PC-3 (cell line): ENCODE data around the gene NPW. TPM values are rescaled to one million over a fixed set of nuclear protein-coding genes. Genes with fewer than 3 reads are reported as not detected.

Experiments
- ATAC-seq: fragments of 200-7000 bp; cut with Tn5 transposase; 2 replicates; pipeline ENCODE4 v1.9.1; 2020; ENCODE audit warnings: mild to moderate bottlenecking, moderate library complexity
- BruUV-seq: library from RNA; stranded (reverse); fragments of 400-500 nt; replicated peaks from 2 replicates; lab custom pipeline; 2021; lab: Mats Ljungman, UMichigan
- CTCF ChIA-PET: fragments of 300-600 bp; sonication (Branson Sonifier 250); formaldehyde crosslinking; loops from one replicate; lab custom pipeline; 2022; ENCODE audit warnings: antibody characterized with exemption; lab: Charles Lee
- POLR2A ChIA-PET: fragments of 300-600 bp; sonication (Branson Sonifier 250); formaldehyde crosslinking; loops from one replicate; lab custom pipeline; 2022; ENCODE audit warnings: antibody characterized with exemption; ENCODE audit not compliant: unreplicated experiment; lab: Charles Lee
- DNase-seq: peaks from one replicate; pipeline ENCODE4 v3.0.0-alpha.2; 2015
- H2AFZ ChIP-seq: fragments of 300-600 bp; sonication (generic); 2 replicates; pipeline ENCODE4 v1.6.0; 2016; ENCODE audit warnings: antibody characterized with exemption, low read length
- H3F3A ChIP-seq: fragments of 300-600 bp; sonication (generic); one replicate; pipeline ENCODE4 v1.6.0; 2017; ENCODE audit warnings: antibody characterized with exemption, low read length, control low read depth, mild to moderate bottlenecking; ENCODE audit not compliant: unreplicated experiment
- H3K27ac ChIP-seq: fragments of 300-600 bp; sonication (generic); 2 replicates; pipeline ENCODE4 v1.5.1; 2016; ENCODE audit warnings: mild to moderate bottlenecking, low read length
- H3K27me3 ChIP-seq: fragments of 300-600 bp; sonication (generic); 2 replicates; pipeline ENCODE4 v1.6.1; 2016; ENCODE audit warnings: low read length, mixed read lengths
- H3K36me3 ChIP-seq: fragments of 300-600 bp; sonication (generic); 2 replicates; pipeline ENCODE4 v1.6.1; 2016; ENCODE audit warnings: low read depth, mixed run types, low read length, mixed read lengths
- H3K4me1 ChIP-seq: fragments of 300-600 bp; sonication (generic); 2 replicates; pipeline ENCODE4 v1.5.1; 2016; ENCODE audit warnings: low read length; ENCODE audit not compliant: insufficient read depth
- H3K4me2 ChIP-seq: fragments of 300-600 bp; sonication (generic); 2 replicates; pipeline ENCODE4 v1.6.0; 2016; ENCODE audit warnings: low read length
- H3K4me3 ChIP-seq: fragments of 300-600 bp; sonication (generic); 2 replicates; pipeline ENCODE4 v1.5.1; 2016; ENCODE audit warnings: mild to moderate bottlenecking, low read length, mixed read lengths
- H3K79me2 ChIP-seq: fragments of 300-600 bp; sonication (generic); 2 replicates; pipeline ENCODE4 v1.6.1; 2017; ENCODE audit warnings: low read length, mixed read lengths
- H3K9ac ChIP-seq: fragments of 300-600 bp; sonication (generic); 2 replicates; pipeline ENCODE4 v1.6.0; 2016; ENCODE audit warnings: mild to moderate bottlenecking, low read length
- H3K9me2 ChIP-seq: fragments of 300-600 bp; sonication (generic); replicated peaks from 2 replicates; pipeline ENCODE4 v1.6.1; 2016; ENCODE audit warnings: mixed run types, low read length, mixed read lengths
- H3K9me3 ChIP-seq: fragments of 300-600 bp; sonication (generic); 2 replicates; pipeline ENCODE4 v1.6.1; 2016; ENCODE audit warnings: low read length, mixed read lengths
- H4K20me1 ChIP-seq: fragments of 300-600 bp; sonication (generic); 2 replicates; pipeline ENCODE4 v1.6.1; 2016; ENCODE audit warnings: low read length, mixed read lengths
- EZH2 ChIP-seq: fragments of 300-600 bp; sonication (generic); IDR thresholded peaks from one replicate; pipeline ENCODE4 v1.6.1; 2017; ENCODE audit warnings: antibody characterized with exemption, mild to moderate bottlenecking, low read length; ENCODE audit not compliant: unreplicated experiment
- EZH2phosphoT487 ChIP-seq: fragments of 300-600 bp; sonication (generic); IDR thresholded peaks from 2 replicates; pipeline ENCODE4 v1.6.1; 2018; ENCODE audit warnings: mild to moderate bottlenecking, antibody characterized with exemption, low read length, borderline replicate concordance
- intact Hi-C: fragments of 100-400 bp; cut with micrococcal nuclease; formaldehyde crosslinking; loops from 2 replicates; pipeline ENCODE4 v1.9.0; 2023
- total RNA-seq: library from RNA; depleted of rRNA; stranded (reverse); fragments of >200 nt; gene quantifications from 2 replicates; pipeline ENCODE4 v1.2.3, GENCODE V29; 2014
- TF ChIP-seq, protein P1 (sequence below): fragments of 300-600 bp; sonication (generic); conservative IDR thresholded peaks from 2 replicates; pipeline ENCODE4 v1.5.1; 2017; ENCODE audit warnings: antibody characterized with exemption, low read depth, mild to moderate bottlenecking, low read length

The NPW gene
- total RNA-seq, 1 experiment from 2014 or later = 3.8 TPM

DNA sequence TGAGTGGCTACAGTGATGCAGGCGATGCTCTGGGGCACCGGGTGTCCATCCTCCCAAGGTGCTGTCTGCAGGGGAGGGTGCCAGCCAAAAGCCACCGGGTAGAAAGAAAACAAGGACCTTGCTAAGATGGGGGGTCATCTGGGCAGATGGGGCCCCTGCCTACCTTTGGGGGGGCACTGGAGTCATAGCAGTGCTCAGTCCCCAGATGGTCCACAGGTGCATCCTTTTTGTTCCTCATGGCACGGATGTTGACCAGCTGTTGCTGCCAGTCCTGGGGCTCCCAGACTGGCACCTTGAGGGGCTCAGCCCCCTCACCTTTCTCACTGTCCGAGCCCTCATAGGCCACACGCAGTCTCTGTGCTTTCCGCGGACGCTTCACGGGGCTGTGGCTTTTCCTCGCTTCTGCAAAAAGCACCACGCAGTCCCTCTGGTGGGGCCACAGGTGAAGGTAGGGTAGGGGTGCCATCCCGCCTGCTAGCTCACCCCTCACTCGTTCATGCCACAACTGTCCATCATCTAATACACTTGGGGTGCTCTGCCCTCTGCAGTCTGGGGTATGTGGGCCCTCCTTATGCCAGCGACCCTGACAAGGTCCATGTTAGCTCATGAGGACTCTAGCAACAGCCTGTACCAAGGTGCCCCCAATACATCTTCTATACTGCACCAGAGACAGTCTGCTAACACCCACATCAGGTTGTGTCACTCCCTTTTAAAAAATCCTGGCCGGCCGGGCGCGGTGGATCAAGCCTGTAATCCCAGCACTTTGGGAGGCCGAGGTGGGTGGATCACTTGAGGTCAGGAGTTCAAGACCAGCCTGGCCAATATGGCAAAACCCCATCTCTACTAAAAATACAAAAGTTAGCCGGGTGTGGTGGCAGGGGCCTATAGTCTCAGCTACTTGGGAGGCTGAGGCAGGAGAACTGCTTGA lies 26.6 kb downstream of the NPW start:
- peak overlapping the region; percentile 71 for H3K27ac ChIP-seq
- H3K4me3 ChIP-seq = peak overlapping the region; percentile 94
- BruUV-seq = TSS peak; percentile 50
- ChIA-PET CTCF (no interaction called here), POLR2A (no interaction called here)
- H3K9ac ChIP-seq = peak overlapping the region; percentile 84; the same call in 1 of the 2 replicates
- no peaks in the 10 kb centered on the region for H3K36me3 ChIP-seq
- no peak overlapping the region for H2AFZ ChIP-seq
- DNase-seq (no peak), ATAC-seq (no peak)
- H3F3A ChIP-seq = no peaks in the 10 kb centered on the region
- peaks cover 44% of the 10 kb centered on the region for H3K79me2 ChIP-seq
- no peaks in the 10 kb centered on the region for H4K20me1 ChIP-seq
- H3K4me1 ChIP-seq = peaks cover 48% of the 10 kb centered on the region
- no peak for TF ChIP-seq EZH2
- TF ChIP-seq, protein P1, sequence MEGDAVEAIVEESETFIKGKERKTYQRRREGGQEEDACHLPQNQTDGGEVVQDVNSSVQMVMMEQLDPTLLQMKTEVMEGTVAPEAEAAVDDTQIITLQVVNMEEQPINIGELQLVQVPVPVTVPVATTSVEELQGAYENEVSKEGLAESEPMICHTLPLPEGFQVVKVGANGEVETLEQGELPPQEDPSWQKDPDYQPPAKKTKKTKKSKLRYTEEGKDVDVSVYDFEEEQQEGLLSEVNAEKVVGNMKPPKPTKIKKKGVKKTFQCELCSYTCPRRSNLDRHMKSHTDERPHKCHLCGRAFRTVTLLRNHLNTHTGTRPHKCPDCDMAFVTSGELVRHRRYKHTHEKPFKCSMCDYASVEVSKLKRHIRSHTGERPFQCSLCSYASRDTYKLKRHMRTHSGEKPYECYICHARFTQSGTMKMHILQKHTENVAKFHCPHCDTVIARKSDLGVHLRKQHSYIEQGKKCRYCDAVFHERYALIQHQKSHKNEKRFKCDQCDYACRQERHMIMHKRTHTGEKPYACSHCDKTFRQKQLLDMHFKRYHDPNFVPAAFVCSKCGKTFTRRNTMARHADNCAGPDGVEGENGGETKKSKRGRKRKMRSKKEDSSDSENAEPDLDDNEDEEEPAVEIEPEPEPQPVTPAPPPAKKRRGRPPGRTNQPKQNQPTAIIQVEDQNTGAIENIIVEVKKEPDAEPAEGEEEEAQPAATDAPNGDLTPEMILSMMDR = no peak
- TF ChIP-seq EZH2phosphoT487 = no peak
- H3K4me2 ChIP-seq = peak overlapping the region; percentile 99
- intact Hi-C loops = no loop called here
- H3K9me3 ChIP-seq = no peaks in the 10 kb centered on the region
- no peaks in the 10 kb centered on the region for H3K9me2 ChIP-seq
- H3K27me3 ChIP-seq = no peaks in the 10 kb centered on the region

DNA sequence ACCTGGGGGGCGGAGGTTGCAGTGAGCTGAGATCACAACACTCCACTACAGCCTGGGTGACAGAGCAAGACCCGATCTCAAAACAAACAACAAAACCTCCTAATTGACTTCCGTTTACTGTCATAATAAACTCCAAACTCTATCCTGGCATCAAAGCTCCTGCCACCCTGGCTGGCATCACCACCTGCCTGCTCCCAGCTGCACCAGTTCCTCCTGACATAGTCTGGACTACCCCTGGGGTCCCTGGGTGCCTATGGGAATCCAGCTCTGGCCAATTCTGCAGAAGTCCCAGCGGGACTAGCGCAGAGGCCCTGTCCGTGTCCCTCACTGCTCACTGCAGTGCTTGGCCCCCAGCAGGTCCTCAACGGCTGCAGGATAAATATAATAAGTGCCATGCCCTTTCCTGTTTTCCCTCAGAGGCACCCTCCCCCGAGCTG lies 27.3 kb downstream of the NPW start:
- Histone ChIP-seq H3K36me3 (no peaks in the 10 kb centered on the region), H3F3A (no peaks in the 10 kb centered on the region), H3K27me3 (no peaks in the 10 kb centered on the region), H3K9me2 (no peaks in the 10 kb centered on the region), H3K27ac (peak overlapping the region; percentile 71), H3K9ac (peak overlapping the region; percentile 84), H3K4me1 (peaks cover 41% of the 10 kb centered on the region), H3K4me3 (peak overlapping the region; percentile 94), H4K20me1 (no peaks in the 10 kb centered on the region), H3K4me2 (peak overlapping the region; percentile 99), H2AFZ (peak overlapping the region; percentile 83), H3K9me3 (no peaks in the 10 kb centered on the region), H3K79me2 (peaks cover 44% of the 10 kb centered on the region)
- no peak for ATAC-seq
- intact Hi-C loops = no loop called here
- ChIA-PET POLR2A (interaction anchor here (0.6 kb wide), 1 partner anchor 12 kb away, joined by 3 read pairs; no protein-coding TSS in a partner anchor), CTCF (interaction anchor here (0.7 kb wide), 1 partner anchor 24 kb away, joined by 3 read pairs; no protein-coding TSS in a partner anchor)
- TF ChIP-seq EZH2phosphoT487 = no peak
- DNase-seq = no peak
- no TSS peak for BruUV-seq

DNA sequence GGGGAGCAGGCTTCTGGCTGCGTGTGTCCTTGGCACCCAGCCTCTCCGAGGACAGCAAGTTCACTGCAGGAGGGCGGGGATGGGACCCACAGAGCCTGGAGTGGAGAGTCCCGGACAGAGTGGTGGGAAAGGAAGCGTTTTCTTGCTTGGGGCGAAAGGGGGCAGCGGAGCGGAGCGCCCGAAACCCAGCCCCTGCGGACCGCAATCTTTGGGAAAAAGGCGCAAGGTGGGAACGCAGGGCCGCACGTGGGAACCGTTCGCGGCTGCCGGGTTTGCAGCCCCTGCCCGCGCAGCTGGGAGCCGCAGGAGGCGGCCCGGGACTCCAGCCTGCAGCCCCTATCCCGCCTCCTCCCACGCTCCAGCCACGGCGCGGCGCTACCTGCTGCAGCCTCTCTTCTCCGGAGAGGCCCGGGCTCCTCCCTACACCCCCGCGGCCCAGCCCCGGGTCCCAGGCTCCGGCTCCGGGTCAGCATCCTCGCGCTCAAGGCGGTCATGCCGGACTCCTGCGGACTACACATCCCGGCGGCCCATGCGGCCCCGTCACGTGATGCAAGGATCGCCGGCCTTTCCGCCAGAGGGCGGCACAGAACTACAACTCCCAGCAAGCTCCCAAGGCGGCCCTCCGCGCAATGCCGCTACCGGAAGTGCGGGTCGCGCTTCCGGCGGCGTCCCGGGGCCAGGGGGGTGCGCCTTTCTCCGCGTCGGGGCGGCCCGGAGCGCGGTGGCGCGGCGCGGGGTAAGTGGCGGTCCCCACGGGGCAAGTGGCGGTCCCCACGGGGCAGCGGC lies 27.9 kb downstream of the NPW start, which contains the start of the genes NTHL1 and TSC2:
TSS of gene NTHL1 (minus strand) at position 505 of the 786 bp plus-strand sequence. CDS start at position 494, 11 bp downstream.
TSS of gene TSC2 (plus strand) at position 656 of the 786 bp plus-strand sequence. CDS start 631 bp downstream, outside the sequence.
- no peaks in the 10 kb centered on the region for H3K36me3 ChIP-seq
- no peaks in the 10 kb centered on the region for H3K27me3 ChIP-seq
- peak within 1 kb of the TSS; percentile 71 for H3K27ac ChIP-seq
- DNase-seq (peak; percentile 92), ATAC-seq (peak; percentile 91)
- ChIA-PET POLR2A (interaction anchor here (0.6 to 1.0 kb wide), 3 partner anchors 9 to 14 kb away, joined by 3 read pairs; no protein-coding TSS in a partner anchor), CTCF (interaction anchor here (0.7 kb wide), 1 partner anchor 25 kb away, joined by 3 read pairs; no protein-coding TSS in a partner anchor)
- peak within 1 kb of the TSS; percentile 84 for H3K9ac ChIP-seq
- no peaks in the 10 kb centered on the region for H4K20me1 ChIP-seq
- H2AFZ ChIP-seq = peak within 1 kb of the TSS; percentile 83
- H3K4me3 ChIP-seq = peak within 1 kb of the TSS; percentile 94
- peaks cover 36% of the 10 kb centered on the region for H3K4me1 ChIP-seq
- no peaks in the 10 kb centered on the region for H3F3A ChIP-seq
- no peaks in the 10 kb centered on the region for H3K9me2 ChIP-seq
- H3K79me2 ChIP-seq = peaks cover 44% of the 10 kb centered on the region
- no peak for TF ChIP-seq EZH2
- TF ChIP-seq, protein P1 = peak; percentile 12; the same call in 1 of the 2 replicates
- intact Hi-C loops = no loop called here
- BruUV-seq = no TSS peak
- no peaks in the 10 kb centered on the region for H3K9me3 ChIP-seq
- H3K4me2 ChIP-seq = peak within 1 kb of the TSS; percentile 99
